K562 (cell line): ENCODE data around the gene TBRG1. TPM values are rescaled to one million over a fixed set of nuclear protein-coding genes. Genes with fewer than 3 reads are reported as not detected.

Experiments used
- CGGBP1 ChIP-seq: fragments of 250-450 bp; sonication (Bioruptor Pico); IDR thresholded peaks from 2 replicates; pipeline ENCODE4 v1.9.0; 2021; ENCODE audit warnings: mild to moderate bottlenecking
- NFIC ChIP-seq: fragments of 450-650 bp; IDR thresholded peaks from 2 replicates; pipeline ENCODE4 v1.6.1; 2017; ENCODE audit warnings: mild to moderate bottlenecking, inconsistent platforms
- PTTG1 ChIP-seq: fragments of 450-650 bp; IDR thresholded peaks from 2 replicates; pipeline ENCODE4 v1.6.1; 2016; ENCODE audit warnings: low read depth, mild to moderate bottlenecking, missing genetic modification characterization, missing compliant biosample characterization
- SP2 ChIP-seq: IDR thresholded peaks from 2 replicates; pipeline ENCODE4 v1.6.1; 2011; ENCODE audit warnings: mild to moderate bottlenecking, low read depth, low read length, moderate library complexity; ENCODE audit not compliant: poor library complexity, severe bottlenecking; ENCODE audit errors: extremely low read depth
- SUPT5H ChIP-seq: fragments of 450-650 bp; IDR thresholded peaks from 2 replicates; pipeline ENCODE4 v1.6.1; 2016
- ZBTB11 ChIP-seq, 3 experiments: fragments of 200-800 bp in 1 of 3; fragments of 250-450 bp in 1 of 3; fragments of 450-650 bp in 1 of 3; sonication (Bioruptor Pico) in 1 of 3; sonication (Bioruptor generic) in 1 of 3; formaldehyde crosslinking in 1 of 3; IDR thresholded peaks; 2 replicates each; pipeline versions ENCODE4 v1.6.1 to v1.8.0; 2016 to 2022; ENCODE audit warnings: mild to moderate bottlenecking in 2 of 3, missing genetic modification characterization in 2 of 3, missing compliant biosample characterization in 1 of 3, moderate library complexity in 1 of 3
- ZBTB43 ChIP-seq: sonication (generic); formaldehyde crosslinking; IDR thresholded peaks from 2 replicates; pipeline ENCODE4 v1.8.0; 2023; ENCODE audit warnings: mild to moderate bottlenecking, missing genetic modification reagents
- ZNF57 ChIP-seq: fragments of 450-650 bp; formaldehyde crosslinking; IDR thresholded peaks from 2 replicates; pipeline ENCODE4 v1.4.0; 2020; ENCODE audit warnings: mild to moderate bottlenecking, moderate library complexity
- ZNF699 ChIP-seq: fragments of 250-450 bp; sonication (Bioruptor Pico); IDR thresholded peaks from 2 replicates; pipeline ENCODE4 v1.8.0; 2021; ENCODE audit warnings: mild to moderate bottlenecking, moderate library complexity; ENCODE audit not compliant: insufficient replicate concordance
- polyA plus RNA-seq, 8 experiments: library from polyadenylated mRNA; depleted of rRNA in 4 of 8; stranded (reverse) in 5 of 8; unstranded in 3 of 8; fragments of >200 nt; fragmentation: Nextera tagmentation in 2 of 8; fragmentation: Illumina TruSeq in 1 of 8; extraction: Ambion mirVana in 2 of 8; extraction: Trizol in 1 of 8; gene quantifications; 2 replicates each; pipeline versions ENCODE4 v1.2.1 to v1.2.3, GENCODE V29; 2011 to 2014; ENCODE audit warnings: inconsistent platforms in 1 of 8, missing spikeins in 1 of 8
- total RNA-seq, 7 experiments: library from RNA; depleted of rRNA in 6 of 7; stranded (reverse); fragments of >200 nt in 6 of 7; fragmentation: Illumina TruSeq in 2 of 7; extraction: Trizol in 2 of 7; gene quantifications; 2 replicates each; pipeline versions ENCODE4 v1.2.1 to v1.2.3, GENCODE V29; 2011 to 2021; ENCODE audit warnings: low replicate concordance in 1 of 7
- TF ChIP-seq, protein P1 (sequence below): fragments of 250-450 bp; sonication (Bioruptor Pico); IDR thresholded peaks from 2 replicates; pipeline ENCODE4 v1.4.0; 2020; ENCODE audit warnings: mild to moderate bottlenecking, moderate library complexity

Gene TBRG1
- total and polyA plus RNA-seq, 9 of the 15 experiments (the other 6 are each of a cell fraction or from before 2014, with no cell fraction given): 8.7 to 30.0 (median 20.2) TPM

GRCh38 chr11:124673333-124674167 is 50.9 kb downstream of the TBRG1 start, which contains the start of the genes SIAE and SPA17 (continued):
- TF ChIP-seq ZBTB11 (CRISPR knock-in tag; IDR thresholded peaks at IDR 0.05) (peak in 1 of 3 experiments; percentile 72; a peak in 1 of 6 replicates), ZNF699 (CRISPR knock-in tag) (no peak), NFIC (no peak), ZNF57 (no peak), SP2 (no peak), ZBTB43 (CRISPR knock-in tag) (no peak), PTTG1 (tag) (no peak), CGGBP1 (CRISPR knock-in tag) (no peak), SUPT5H (peak; percentile 84)
- TF ChIP-seq, protein P1, sequence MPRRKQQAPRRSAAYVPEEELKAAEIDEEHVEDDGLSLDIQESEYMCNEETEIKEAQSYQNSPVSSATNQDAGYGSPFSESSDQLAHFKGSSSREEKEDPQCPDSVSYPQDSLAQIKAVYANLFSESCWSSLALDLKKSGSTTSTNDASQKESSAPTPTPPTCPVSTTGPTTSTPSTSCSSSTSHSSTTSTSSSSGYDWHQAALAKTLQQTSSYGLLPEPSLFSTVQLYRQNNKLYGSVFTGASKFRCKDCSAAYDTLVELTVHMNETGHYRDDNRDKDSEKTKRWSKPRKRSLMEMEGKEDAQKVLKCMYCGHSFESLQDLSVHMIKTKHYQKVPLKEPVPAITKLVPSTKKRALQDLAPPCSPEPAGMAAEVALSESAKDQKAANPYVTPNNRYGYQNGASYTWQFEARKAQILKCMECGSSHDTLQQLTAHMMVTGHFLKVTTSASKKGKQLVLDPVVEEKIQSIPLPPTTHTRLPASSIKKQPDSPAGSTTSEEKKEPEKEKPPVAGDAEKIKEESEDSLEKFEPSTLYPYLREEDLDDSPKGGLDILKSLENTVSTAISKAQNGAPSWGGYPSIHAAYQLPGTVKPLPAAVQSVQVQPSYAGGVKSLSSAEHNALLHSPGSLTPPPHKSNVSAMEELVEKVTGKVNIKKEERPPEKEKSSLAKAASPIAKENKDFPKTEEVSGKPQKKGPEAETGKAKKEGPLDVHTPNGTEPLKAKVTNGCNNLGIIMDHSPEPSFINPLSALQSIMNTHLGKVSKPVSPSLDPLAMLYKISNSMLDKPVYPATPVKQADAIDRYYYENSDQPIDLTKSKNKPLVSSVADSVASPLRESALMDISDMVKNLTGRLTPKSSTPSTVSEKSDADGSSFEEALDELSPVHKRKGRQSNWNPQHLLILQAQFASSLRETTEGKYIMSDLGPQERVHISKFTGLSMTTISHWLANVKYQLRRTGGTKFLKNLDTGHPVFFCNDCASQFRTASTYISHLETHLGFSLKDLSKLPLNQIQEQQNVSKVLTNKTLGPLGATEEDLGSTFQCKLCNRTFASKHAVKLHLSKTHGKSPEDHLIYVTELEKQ: no peak
